ENCODE results near the gene ENHO.

GRCh38 chr9:34491596-34491995 lies 31.2 kb downstream of the ENHO start:
- TF ChIP-seq CTCF (optimal IDR thresholded peaks at IDR 0.05 in 1 of 3, IDR thresholded peaks at IDR 0.05 in 1 of 3, conservative IDR thresholded peaks at IDR 0.05 in 1 of 3; ENCODE audit: extremely low read depth in 1 of 3, insufficient read depth in 2 of 3, low read length in 3 of 3) (no peak), EZH2 (IDR thresholded peaks at IDR 0.05; ENCODE audit: low read length) (no peak)

Measured in keratinocyte (primary cell).